GM20431 (cell line): Measurements from ENCODE around the gene TRRAP.

Experiments used
- in situ Hi-C: fragments of 300-500 bp; cut with MseI, MboI; formaldehyde crosslinking; loops from one replicate; pipeline ENCODE4 v1.15.0; 2020; ENCODE audit warnings: low sequenced_read_pairs; ENCODE audit not compliant: unreplicated experiment

The TRRAP gene

GRCh38 chr7:98981701-98982100 is 103.4 kb downstream of the TRRAP start:
- in situ Hi-C loops = no loop called here

GRCh38 chr7:98982686-98983085 is 104.4 kb downstream of the TRRAP start:
- in situ Hi-C loops = no loop called here

- in situ Hi-C loops = no loop called here
These were observed 105.8 kb downstream of the TRRAP start for GRCh38 chr7:98984126-98984525.

- in situ Hi-C loops = no loop called here
These were observed 107.1 kb downstream of the TRRAP start for GRCh38 chr7:98985406-98985805.

GRCh38 chr7:98985945-98986344 is 107.6 kb downstream of the TRRAP start:
- in situ Hi-C loops = no loop called here

- in situ Hi-C loops = no loop called here
These were observed 110.3 kb downstream of the TRRAP start for GRCh38 chr7:98988641-98989040.

GRCh38 chr7:98990356-98990755 is 112.0 kb downstream of the TRRAP start:
- in situ Hi-C loops = no loop called here

GRCh38 chr7:98991141-98991540 is 112.8 kb downstream of the TRRAP start:
- in situ Hi-C loops = no loop called here

- in situ Hi-C loops = no loop called here
These were observed 113.7 kb downstream of the TRRAP start for GRCh38 chr7:98992076-98992475.

GRCh38 chr7:98993024-98993897 is 114.9 kb downstream of the TRRAP start:
- in situ Hi-C loops = no loop called here

GRCh38 chr7:98994046-98994944 is 116.0 kb downstream of the TRRAP start:
- in situ Hi-C loops = no loop called here

GRCh38 chr7:98995111-98995510 is 116.8 kb downstream of the TRRAP start:
- in situ Hi-C loops = no loop called here

GRCh38 chr7:98995523-98996149 is 117.3 kb downstream of the TRRAP start:
- in situ Hi-C loops = no loop called here

- in situ Hi-C loops = no loop called here
These were observed 117.8 kb downstream of the TRRAP start for GRCh38 chr7:98996150-98996552.

- in situ Hi-C loops = no loop called here
These were observed 119.5 kb downstream of the TRRAP start for GRCh38 chr7:98997846-98998245.

GRCh38 chr7:98998821-98999725 is 120.7 kb downstream of the TRRAP start:
- in situ Hi-C loops = no loop called here

- in situ Hi-C loops = no loop called here
These were observed 122.0 kb downstream of the TRRAP start for GRCh38 chr7:99000196-99000903.

GRCh38 chr7:99000904-99001465 is 122.7 kb downstream of the TRRAP start:
- in situ Hi-C loops = no loop called here
